Activated T-helper 2 cell treated with anti-CD3 and anti-CD28 coated beads, Interferon-gamma antibody, Interleukin-2, Interleukin-4, amounts not matched to agents 10 μg/mL and 5 μg/mL and 100 μg/mL, durations not matched to agents 14 hours and 24 hours and 36 hours (primary cell): ENCODE measurements around the gene SLA2. TPM values are rescaled to one million over a fixed set of nuclear protein-coding genes. Genes with fewer than 3 reads are reported as not detected.

Experiments
- DNase-seq: peaks from one replicate; pipeline ENCODE4 v3.0.0; 2021; ENCODE audit warnings: low spot score
- H3K27ac Mint-ChIP-seq: one replicate; pipeline ENCODE4 v1.8.0; 2021; ENCODE audit warnings: mixed read lengths
- H3K27me3 Mint-ChIP-seq: one replicate; pipeline ENCODE4 v1.8.0; 2021; ENCODE audit warnings: low read depth, mixed read lengths
- H3K36me3 Mint-ChIP-seq: one replicate; pipeline ENCODE4 v1.8.0; 2021; ENCODE audit warnings: low read depth, mixed read lengths
- H3K4me1 Mint-ChIP-seq: one replicate; pipeline ENCODE4 v1.8.0; 2021; ENCODE audit warnings: low read depth, mixed read lengths
- H3K4me3 Mint-ChIP-seq: one replicate; pipeline ENCODE4 v1.8.0; 2021; ENCODE audit warnings: low read depth, mild to moderate bottlenecking, moderate library complexity, mixed read lengths
- H3K9me3 Mint-ChIP-seq: one replicate; pipeline ENCODE4 v1.8.0; 2021; ENCODE audit warnings: mixed read lengths
- intact Hi-C: fragments of 100-400 bp; cut with micrococcal nuclease; formaldehyde crosslinking; loops from one replicate; pipeline ENCODE4 v1.15.1; 2023
- total RNA-seq: library from RNA; stranded (reverse); gene quantifications from 2 replicates; pipeline ENCODE4 v1.2.3, GENCODE V29; 2022

The SLA2 gene
- total RNA-seq, 1 donor from 2014 or later, result 54.9 TPM

DNA sequence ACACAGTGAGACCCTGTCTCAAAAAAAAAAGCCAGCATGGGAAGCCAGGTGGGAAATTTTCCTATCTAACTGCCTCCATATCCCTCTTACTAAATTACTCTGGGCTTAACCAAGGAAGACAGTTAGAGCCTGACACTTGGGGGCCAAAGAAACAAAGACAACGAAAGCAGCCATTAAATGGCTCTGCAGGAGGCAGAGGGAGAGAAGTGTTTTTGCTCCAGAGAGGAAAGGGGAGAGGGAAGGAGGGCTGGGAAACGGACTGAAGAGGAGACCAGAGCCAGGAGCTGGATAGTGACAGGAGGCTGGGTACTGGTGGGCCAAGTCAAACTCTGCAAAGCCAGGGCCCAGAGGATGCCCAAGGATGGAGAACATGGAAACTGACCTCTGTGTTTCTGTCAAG, 83.3 kb downstream of the SLA2 start:
- peaks cover 1% of the 10 kb centered on the region for H3K4me1 Mint-ChIP-seq
- H3K27ac Mint-ChIP-seq, result no peak overlapping the region
- H3K9me3 Mint-ChIP-seq, result peaks cover 10% of the 10 kb centered on the region
- intact Hi-C loops, result no loop called here
- DNase-seq, result no peak
- no peak overlapping the region for H3K4me3 Mint-ChIP-seq
- H3K27me3 Mint-ChIP-seq, result no peaks in the 10 kb centered on the region
- H3K36me3 Mint-ChIP-seq, result peaks cover 3% of the 10 kb centered on the region

Other genes with a start within 250 kb of the SLA2 start
- 4.0 and 4.2 TPM in 2 replicates for gene MYL9, start 104.7 kb downstream of the SLA2 start, total RNA-seq
- 44.3 and 50.6 TPM in 2 replicates for gene TGIF2, start 72.6 kb downstream of the SLA2 start, total RNA-seq
- gene RAB5IF, start 40.4 kb downstream of the SLA2 start, total RNA-seq, result 94.5 and 99.0 TPM in 2 replicates
- 26.0 and 26.8 TPM in 2 replicates for gene NDRG3, start 99.9 kb upstream of the SLA2 start, total RNA-seq
- 24.0 and 28.6 TPM in 2 replicates for gene DSN1, start 127.6 kb upstream of the SLA2 start, total RNA-seq
- gene TLDC2, start 229.9 kb upstream of the SLA2 start, total RNA-seq, result not detected in 2 replicates